T-helper 22 cell (primary cell): ENCODE data around the gene DND1.
"Not testable (repeated sequence)": the region's sequence is repeated elsewhere in the genome, so short reads cannot be mapped to it uniquely, and the experiment has no call there.

ENCODE experiments used
- DNase-seq: peaks from one replicate; pipeline ENCODE4 v3.0.0-alpha.2; 2020; ENCODE audit warnings: low read depth

Gene DND1

DNA sequence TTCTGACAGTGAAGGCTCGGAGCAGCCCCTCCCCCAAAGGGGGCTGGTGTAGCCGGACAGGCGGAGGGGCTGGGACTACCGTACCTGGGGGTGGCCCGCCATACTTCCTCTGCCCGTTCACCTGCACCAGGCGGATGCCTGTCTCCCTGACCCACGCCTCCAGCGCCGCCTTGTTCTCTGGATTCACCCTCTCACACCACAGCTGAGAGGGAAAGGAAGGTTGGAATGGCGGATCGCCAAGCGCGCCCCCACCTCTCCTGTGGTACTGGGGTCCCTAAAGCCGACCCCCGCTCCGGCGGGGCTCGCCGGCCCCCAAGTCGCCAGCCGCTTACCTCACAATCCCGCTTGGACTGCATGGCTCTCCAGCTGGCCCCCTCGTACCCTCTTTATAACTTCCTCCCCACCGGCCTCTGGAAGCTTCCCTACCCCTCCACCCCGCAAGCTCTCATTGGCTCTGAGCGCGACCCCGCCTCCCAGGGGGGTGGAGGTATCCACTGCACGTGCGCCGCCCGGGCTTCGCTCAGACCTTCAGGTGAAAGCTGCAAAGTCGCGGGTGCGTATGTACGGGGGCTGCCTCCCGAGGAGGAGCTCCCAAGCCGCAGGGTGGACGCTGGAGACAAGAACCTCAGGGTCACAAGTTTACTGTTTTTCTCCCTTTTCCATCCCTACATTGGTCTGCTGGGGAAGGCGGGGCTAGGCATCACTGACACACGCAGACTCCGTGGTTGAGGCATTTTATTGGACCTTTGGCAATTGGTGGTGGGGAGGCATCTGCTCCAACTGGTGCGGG is at the start of gene DND1:
Gene DND1 (minus strand): TSS at position 390 of the 790 bp plus-strand sequence. CDS start 34 bp downstream, at position 356.
- DNase-seq: no peak

DNA sequence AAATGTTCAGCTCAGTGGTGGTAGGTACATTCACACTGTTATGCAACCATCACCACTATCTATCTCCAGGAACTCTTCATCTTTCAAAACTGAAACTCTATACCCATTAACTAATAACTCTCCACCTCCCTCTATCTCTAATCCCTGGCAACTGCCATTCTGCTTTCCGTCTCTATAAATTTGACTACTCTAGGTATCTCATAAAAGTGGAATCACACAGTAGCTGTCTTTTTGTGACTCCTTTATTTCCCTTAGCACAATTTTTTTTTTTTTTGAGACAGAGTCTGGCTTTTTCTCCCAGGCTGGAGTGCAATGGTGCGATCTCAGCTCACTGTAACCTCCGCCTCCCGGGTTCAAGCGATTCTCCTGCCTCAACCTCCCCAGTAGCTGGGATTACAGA is 48.0 kb upstream of the DND1 start:
- DNase-seq: not testable (repeated sequence)

DNA sequence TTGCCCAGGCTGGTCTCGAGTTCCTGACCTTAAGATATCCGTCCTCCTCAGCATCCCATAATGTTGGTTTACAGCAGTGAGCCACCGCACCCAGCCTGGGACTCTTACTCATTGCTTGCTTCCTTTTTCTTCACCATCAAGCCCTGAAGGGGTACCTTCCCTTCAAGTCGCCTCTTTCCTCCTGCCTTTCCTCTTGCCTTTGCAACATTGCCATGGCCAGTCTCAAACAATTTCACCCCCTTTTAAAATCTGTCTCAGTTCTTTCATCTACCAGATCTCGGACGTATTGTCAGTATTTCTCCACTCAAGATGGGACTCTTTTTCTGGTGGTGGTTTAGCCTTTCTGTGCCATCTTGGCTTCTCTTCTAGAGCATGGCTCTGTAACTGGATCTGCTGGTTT is 47.4 kb upstream of the DND1 start:
- DNase-seq: not testable (repeated sequence)

DNA sequence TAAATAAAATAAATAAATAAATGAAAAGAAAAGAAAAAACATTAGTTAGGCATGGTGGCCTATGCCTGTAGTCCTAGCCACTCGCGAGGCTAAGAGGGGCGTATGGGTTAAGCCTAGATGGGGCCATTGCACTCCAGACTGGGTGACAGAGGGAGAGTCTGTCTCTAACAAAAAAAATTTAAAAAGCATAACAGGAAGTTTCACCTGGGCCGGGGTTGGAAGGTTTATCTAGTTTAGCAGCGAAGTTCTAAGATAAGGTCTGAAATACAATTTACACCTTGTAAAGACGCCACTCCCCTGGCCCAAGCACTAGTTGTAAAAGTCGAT is 44.9 kb upstream of the DND1 start:
- no peak for DNase-seq

DNA sequence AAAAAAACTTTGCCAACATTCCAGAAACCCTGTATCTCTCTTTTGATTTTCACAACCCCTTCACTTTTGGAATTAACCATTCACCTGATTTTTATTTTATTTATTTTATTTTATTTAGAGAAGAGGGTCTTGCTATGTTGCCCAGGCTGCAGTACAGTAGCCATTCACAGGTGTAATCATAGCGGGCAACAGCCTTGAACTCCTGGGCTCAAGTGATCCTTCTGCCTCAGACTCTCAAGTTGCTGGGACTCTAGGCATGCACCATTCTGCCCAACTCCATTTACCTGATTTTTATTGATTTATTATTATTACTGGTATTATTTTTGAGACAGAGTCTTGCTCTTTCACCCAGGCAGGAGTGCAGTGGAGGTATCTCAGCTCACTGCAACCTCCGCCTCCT is 42.9 kb upstream of the DND1 start:
- DNase-seq: not testable (repeated sequence)

DNA sequence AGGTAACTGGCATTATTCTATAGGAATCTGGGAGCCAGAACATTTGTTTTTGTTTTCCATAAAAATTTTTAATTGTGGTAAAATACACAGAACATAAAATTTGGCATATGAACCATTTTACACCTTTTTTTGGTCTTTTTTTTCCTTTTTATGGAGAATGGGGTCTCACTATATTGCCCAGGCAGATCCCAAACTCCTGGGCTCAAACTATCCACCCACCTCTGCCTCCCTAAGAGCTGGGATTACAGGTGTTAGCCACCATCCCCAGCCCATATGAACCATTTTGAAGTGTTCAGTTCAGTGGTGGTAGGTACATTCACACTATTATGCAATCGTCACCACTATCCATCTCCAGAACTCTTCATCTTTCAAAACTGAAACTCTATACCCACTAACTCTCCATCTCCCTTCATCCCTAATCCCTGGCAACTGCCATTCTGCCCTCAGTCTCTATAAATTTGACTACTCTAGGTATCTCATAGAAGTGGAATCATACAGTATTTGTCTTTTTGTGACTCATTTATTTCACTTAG is 40.3 kb upstream of the DND1 start:
- no peak for DNase-seq

DNA sequence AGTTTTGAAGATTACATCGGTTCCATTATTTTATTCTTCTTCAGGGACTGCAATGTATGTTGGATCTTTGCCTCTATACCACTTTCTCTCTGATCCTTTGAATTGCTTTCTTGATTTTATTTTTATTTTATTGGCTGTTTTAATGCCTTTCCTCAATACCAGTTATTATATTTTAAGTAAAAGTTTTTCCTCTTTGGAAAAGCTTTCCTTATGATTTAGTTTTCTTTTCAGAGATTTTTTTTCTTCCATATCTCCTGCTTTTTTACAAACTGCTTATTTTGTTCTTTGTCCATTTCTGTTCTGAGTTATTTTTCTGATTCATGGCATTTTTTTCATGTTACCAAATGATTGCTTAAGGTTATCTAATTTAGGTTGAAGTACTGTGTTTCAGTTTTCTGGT is 38.4 kb upstream of the DND1 start:
- DNase-seq: no peak

DNA sequence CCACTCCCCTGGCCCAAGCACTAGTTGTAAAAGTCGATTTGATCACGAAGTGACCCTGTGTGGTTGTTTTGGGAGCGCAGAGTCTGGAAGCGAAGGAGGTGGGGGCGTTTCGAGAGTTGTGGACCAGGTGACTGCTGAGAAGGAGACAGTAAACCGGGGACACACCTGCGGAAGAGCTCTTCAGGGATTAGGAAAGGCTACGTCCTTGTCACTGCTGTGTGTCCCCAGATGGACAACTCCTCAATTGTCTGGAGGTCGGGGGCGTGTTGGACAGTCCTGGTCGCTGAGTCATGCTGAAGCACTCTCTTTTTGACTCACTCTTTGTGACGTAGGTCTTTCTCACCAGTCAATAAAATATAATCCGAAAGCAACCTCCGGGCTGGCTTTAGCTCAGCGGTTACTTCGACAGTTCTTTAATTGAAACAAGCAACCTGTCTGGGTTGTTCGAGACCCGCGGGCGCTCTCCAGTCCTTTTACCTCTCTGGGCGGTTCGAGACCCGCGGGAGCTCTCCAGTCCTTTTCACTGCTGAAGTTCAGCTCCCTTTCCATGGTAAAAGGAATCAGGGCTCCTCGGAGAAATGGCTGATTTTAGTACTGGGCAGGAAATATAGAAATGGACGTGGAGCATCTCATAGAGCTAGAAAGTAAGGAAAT is 37.6 kb upstream of the DND1 start:
- peak; percentile 64 for DNase-seq

DNA sequence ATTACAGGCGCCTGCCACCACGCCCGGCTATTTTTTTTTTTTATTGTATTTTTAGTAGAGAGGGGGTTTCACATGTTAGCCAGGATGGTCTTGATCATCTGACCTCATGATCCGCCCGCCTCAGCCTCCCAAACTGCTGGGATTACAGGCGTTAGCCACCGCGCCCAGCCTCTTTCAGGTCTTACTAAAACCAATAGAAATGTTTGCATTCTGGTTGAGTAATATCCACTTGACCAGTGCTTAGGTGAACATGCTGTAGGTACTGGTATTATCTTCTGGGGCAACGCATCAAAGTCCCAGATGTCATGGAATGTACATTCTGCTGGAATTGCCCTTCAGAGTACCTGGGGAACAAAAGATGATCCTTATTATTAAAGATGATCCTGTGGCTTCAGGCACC is 35.4 kb upstream of the DND1 start:
- not testable (repeated sequence) for DNase-seq

DNA sequence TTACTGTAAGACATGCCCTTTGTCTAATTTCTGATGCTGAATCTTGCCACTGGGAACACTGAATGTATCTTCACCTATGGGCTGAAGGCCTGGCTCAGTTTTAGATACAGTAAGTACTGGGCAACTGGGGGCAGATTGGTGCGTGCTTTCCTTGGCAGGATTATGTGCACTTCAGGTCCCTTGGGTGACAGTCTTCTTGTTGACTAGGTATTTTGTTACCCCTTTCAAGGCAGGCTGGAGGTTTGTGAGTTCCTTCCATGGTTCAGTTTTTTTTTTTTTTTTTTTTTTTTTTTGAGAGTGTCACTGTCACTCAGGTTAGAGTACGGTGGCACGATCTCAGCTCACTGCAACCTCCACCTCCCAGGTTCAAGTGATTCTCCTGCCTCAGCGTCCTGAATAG is 34.4 kb upstream of the DND1 start:
- no peak for DNase-seq

DNA sequence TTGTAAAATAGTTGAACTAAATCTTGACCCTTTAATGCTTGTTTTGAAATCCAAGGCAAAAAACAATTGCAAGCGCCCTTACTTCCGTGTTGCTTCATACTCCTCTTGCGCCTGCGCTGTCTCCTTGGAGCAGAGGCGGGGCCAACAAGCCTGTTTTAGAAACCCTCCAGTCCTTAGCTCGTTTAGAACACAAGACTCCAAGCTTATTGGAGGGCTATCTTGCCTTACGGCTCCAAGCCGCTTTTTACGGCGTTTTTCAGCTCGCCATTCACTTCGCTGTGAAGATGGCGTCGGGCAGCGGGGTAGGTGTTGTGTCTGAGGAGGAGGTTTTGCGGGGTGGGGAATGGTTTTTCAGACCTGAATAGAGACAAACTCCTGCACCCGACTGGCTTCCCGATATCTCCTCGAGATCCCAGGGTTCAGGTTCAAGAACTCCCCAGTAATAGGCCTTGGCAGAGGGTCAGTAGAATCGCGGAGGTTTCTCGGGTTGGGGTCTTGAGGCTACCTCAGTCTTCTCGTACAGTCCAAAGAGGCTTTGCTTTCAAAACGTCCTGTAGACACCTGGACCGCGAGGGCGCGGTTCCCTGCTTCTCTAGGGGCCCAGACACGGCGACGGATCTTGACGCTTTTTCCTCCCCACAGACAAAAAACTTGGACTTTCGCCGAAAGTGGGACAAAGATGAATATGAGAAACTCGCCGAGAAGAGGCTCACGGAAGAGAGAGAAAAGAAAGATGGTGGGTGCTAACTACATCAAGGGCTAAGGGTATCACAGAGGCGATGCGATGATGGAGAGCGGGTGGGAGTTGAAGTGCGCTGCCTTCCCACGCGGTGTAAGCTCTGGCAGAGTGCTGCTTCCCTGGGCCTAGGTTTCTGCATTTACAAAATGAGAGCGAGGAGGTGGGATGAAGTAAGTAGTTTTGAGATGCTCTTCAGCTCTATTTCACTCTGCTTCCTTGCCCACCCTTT is 27.1 kb upstream of the DND1 start, which contains the start of gene ZMAT2:
Gene ZMAT2 (plus strand): TSS at position 271 of the 968 bp plus-strand sequence. CDS start 14 bp downstream, at position 285.
- DNase-seq: peak; percentile 91

DNA sequence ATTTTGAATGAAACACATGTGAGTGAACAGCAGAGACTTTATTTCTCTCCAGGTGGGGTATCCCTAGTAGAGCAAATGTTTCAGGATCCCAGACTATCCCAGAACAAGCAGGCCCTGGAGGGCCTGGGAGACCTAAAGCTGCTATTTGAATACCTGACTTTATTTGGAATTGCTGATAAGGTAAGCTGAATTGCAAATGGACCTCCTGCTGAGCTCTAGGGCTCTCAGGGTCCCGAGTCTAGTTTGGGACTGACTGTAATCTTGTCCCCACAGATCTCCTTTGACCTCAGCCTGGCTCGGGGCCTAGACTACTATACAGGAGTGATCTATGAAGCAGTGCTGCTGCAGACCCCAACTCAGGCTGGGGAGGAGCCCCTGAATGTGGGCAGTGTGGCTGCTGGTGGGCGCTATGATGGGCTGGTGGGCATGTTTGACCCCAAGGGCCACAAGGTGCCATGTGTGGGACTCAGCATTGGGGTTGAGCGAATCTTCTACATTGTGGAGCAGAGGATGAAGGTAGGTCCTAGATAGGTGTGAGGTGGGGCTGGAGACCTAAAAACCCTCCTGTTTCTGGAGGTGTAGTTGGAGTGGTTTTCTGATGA is 23.6 kb upstream of the DND1 start:
- DNase-seq: no peak

DNA sequence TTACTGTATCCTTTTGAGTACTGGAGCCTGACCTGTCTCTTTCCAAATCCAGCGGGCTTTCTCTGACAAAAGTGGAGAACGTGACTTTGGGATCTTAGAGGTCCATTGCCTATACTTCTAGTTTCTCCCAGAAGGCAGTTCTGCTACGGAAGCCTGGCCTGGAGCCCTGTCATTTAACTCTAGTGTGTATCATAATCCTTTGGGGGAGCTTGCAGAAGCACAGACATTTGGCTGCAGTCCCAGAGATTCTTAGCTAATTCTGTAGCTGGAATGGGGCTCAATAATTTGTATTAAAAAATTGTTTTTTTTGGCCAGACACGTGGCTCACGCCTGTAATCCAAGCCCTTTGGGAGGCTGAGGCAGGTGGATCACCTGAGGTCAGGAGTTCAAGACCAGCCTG is 20.9 kb upstream of the DND1 start:
- DNase-seq: no peak

DNA sequence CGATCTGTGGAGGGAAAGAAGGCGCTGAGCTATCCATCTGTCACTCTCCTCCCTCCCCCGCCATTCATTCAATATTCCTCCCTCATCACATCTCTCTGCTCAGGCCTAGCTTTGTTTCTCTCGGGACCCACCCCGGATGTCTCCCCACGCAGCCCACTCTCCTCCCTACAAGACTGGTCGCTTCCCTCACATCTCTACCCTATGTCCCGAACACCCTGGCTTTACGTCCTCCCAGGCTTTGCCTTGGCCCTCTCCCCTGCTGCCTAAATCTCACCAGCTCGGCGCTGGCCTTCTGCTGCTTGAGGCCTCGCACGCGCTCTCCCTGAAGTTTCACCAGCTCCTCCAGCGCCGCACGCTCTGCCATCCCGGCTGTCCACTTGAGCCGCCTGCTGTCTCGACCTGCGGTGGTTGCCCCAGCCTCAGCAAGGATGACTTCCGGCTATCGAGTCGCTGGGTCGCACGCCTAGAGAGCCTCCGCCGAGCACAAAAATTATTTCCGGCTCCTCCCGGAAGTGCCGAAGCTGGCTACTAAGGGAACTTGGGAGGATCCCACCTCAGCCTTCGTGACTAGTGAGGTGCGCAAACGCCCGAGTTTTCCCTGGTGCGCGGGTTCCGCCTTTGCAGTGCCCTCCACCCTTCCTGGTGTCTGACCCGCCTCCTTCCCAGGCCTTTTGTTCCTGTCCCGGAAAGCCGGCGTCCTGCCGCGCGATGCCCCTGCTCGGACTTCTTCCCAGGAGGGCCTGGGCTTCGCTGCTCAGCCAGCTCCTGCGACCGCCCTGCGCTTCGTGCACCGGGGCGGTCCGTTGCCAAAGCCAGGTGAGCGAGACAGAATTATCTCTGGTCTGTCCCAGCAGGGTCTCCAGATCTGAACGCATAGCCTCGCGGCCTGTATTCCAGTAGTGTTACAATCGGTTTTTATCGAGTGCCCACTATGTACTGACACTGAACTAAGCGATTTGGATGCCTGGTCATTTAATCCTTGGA is 17.9 kb upstream of the DND1 start, which contains the start of the genes HARS1 and HARS2:
Gene HARS1 (minus strand): TSS at position 430 of the 984 bp plus-strand sequence. CDS start 66 bp downstream, at position 364.
Gene HARS2 (plus strand): TSS at position 515 of the 984 bp plus-strand sequence. CDS start 194 bp downstream, at position 709.
- peak; percentile 79 for DNase-seq

DNA sequence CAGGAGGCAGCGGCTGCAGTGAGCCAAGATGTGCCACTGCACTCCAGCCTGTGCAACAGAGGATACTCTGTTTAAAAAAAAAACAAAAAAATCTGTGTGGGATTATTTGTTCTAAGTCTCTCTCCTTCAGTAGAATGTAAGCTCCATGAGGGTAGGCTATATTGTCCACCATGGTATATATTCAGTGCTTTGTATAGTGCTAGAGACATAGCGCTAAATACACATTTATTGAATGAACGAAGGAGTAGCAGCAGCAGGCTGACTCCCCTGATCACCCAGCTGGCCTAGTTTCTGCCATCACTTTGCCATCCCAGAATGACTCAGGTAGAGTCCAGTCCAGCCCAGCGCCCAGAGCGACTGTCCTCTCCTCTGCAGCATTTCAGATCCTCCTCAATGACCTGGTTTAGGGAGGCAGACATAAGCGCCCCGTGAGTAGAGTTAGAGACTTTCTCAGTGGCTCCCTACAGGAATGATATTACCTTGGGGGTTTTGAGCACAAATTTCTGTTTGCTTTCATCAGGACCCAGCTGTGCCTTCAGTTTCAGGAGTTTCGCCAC is 17.1 kb upstream of the DND1 start:
- no peak for DNase-seq

DNA sequence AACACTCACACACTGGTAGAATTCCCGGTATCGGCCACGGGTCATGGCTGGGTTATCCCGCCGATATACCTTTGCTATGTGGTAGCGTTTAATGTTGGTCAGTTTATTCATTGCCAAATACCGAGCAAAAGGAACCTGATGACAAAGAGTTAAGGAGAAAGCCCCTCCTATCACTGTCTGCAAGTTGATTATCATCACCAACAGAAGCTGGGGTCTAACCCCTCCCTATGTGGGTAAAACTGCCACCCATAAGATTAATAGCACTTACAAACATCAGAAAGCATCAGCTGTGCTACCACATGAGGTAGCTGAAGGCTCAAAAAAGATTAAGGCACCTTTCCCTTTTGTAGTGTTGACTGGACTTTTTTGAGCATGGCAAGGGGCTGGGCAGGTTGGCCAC is 5.6 kb upstream of the DND1 start:
- no peak for DNase-seq

DNA sequence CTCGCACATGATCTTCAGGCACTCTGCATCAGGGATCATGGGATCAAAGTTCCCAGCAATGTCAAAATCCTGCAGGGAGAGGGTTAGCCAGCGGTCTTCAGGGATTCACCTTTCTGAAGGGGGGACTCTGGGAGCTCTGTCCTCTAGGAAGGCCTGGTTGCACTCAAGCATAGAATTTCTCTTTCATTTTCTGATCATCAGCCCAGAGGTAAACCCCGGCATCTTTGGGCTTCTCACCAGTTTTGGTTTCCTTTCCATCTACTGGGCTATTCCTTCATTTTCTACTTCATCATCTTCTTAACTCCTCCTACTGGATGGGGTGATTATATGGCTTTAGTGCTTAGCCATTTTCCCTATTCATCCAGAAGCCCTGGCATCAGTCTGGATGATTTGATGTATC is 4.6 kb upstream of the DND1 start:
- DNase-seq: no peak

DNA sequence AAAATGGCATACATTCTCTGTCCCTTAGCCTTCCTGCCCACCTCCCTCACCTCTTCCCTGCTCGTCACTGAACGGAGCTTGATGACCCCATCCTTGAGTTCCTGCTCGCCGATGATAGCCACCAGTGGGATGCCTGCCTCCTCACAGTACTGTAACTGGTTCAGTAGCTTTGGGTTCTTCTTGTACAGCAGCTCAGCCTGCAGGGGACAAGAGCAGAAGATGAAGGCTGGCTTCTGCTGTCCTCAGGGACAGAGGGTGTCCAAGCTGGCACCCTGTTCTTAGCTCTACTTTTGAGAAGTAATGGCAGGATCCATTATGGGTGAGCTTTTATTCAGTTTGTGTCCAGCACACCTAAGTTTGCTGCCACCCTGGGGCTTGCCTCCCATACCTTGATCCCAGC is 1.3 kb upstream of the DND1 start:
- no peak for DNase-seq

DNA sequence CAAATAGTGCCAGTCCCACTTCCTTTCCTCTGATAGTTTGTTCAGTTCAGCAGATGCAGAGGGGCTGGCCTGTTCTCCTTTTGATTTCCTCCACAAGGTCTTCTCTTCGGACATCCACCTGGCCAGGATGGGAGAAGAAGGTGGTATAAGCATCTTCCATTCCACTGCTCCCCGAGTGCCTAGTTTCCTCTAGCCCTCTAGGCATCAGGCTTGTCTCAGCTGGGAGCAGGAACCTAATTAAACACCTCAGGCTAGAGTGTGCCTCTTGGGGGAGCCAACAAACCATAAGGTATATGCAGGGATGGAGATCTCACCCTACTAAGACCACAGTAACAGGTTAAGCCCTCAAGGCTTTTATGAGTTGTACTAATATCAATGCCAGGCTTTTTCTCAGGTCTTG is 835 bp upstream of the DND1 start:
- no peak for DNase-seq
